Astrocyte (in vitro differentiated cells and primary cell): ENCODE data around the gene UCP2.

ENCODE experiments used
- EZH2 ChIP-seq: IDR thresholded peaks from 2 replicates; pipeline ENCODE4 v1.6.1; 2012; ENCODE audit warnings: mild to moderate bottlenecking, low read length, inconsistent platforms; ENCODE audit not compliant: insufficient read depth
- TF ChIP-seq, protein P1 (sequence below): IDR thresholded peaks from 2 replicates; pipeline ENCODE4 v1.5.1; 2011; ENCODE audit warnings: low read depth, mild to moderate bottlenecking, inconsistent platforms, low read length, moderate library complexity; ENCODE audit not compliant: insufficient read depth

DNA sequence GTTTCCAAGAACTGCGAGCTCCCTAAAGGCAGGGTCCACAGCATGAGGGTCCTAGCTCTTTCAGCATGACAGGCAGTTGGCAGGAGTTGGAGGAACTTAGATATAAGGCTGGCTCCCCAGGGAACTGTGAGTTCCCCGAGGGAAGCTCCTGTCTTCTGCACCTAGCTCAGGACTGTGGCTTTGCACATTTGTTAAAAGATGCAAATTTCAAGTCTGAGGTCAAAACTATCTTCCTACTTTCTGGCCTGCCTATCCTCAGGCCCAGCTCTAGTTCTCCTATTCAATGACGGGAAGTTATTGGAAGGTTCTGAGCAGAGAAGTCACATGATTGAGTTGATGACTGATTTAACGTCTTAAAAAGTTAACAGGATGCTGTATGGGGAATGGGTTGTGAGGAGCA is 37.9 kb upstream of the UCP2 start:
- TF ChIP-seq EZH2, result no peak
- TF ChIP-seq, protein P1, sequence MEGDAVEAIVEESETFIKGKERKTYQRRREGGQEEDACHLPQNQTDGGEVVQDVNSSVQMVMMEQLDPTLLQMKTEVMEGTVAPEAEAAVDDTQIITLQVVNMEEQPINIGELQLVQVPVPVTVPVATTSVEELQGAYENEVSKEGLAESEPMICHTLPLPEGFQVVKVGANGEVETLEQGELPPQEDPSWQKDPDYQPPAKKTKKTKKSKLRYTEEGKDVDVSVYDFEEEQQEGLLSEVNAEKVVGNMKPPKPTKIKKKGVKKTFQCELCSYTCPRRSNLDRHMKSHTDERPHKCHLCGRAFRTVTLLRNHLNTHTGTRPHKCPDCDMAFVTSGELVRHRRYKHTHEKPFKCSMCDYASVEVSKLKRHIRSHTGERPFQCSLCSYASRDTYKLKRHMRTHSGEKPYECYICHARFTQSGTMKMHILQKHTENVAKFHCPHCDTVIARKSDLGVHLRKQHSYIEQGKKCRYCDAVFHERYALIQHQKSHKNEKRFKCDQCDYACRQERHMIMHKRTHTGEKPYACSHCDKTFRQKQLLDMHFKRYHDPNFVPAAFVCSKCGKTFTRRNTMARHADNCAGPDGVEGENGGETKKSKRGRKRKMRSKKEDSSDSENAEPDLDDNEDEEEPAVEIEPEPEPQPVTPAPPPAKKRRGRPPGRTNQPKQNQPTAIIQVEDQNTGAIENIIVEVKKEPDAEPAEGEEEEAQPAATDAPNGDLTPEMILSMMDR, result no peak
